CD4-positive, alpha-beta T cell (primary cell): Measurements from ENCODE around the gene XYLT1. TPM values are rescaled to one million over a fixed set of nuclear protein-coding genes. Genes with fewer than 3 reads are reported as not detected.

Experiments used
- ATAC-seq: fragments of 200-7000 bp; cut with Tn5 transposase; one replicate; pipeline ENCODE4 v1.10.0; 2022; ENCODE audit warnings: mild to moderate bottlenecking; ENCODE audit not compliant: poor library complexity
- CTCF ChIA-PET: fragments of 350-600 bp; sonication (Branson Sonifier 250); formaldehyde crosslinking; loops from one replicate; lab custom pipeline; 2021; ENCODE audit warnings: antibody characterized with exemption, inconsistent platforms; lab: Charles Lee
- POLR2A ChIA-PET: fragments of 350-600 bp; sonication (Branson Sonifier 250); formaldehyde crosslinking; loops from one replicate; lab custom pipeline; 2021; ENCODE audit warnings: antibody characterized with exemption, inconsistent platforms; lab: Charles Lee
- DNase-seq, 14 experiments: peaks; one replicate each; pipeline ENCODE4 v3.0.0-alpha.2; 2013 to 2020; ENCODE audit warnings: mixed read lengths in 2 of 14
- H3K27ac ChIP-seq, 2 donors: one replicate each; pipeline versions ENCODE4 v1.5.1 to v1.7.0; 2013; ENCODE audit warnings: low read length in 2 of 2, low read depth in 1 of 2, mild to moderate bottlenecking in 1 of 2
- H3K27me3 ChIP-seq, 2 experiments: 1 replicate in 1 of 2; 2 replicates in 1 of 2; pipeline versions ENCODE4 v1.6.1 to v1.7.0; 2013; ENCODE audit warnings: low read length in 2 of 2, control low read depth in 1 of 2, mild to moderate bottlenecking in 1 of 2, moderate library complexity in 1 of 2; ENCODE audit not compliant: insufficient read depth in 2 of 2, control insufficient read depth in 1 of 2
- H3K36me3 ChIP-seq: one replicate; pipeline ENCODE4 v1.6.1; 2013; ENCODE audit warnings: low read length, control low read depth; ENCODE audit not compliant: insufficient read depth
- H3K4me1 ChIP-seq: one replicate; pipeline ENCODE4 v1.6.1; 2013; ENCODE audit warnings: low read length, control low read depth; ENCODE audit not compliant: insufficient read depth
- H3K4me3 ChIP-seq: one replicate; pipeline ENCODE4 v1.5.1; 2013; ENCODE audit warnings: mild to moderate bottlenecking, low read length, moderate library complexity
- H3K9me3 ChIP-seq, 2 experiments: 1 replicate in 1 of 2; 2 replicates in 1 of 2; pipeline versions ENCODE4 v1.6.1 to v1.7.0; 2013; ENCODE audit warnings: low read length in 2 of 2, mild to moderate bottlenecking in 2 of 2, control low read depth in 1 of 2, moderate library complexity in 1 of 2; ENCODE audit not compliant: control insufficient read depth in 1 of 2, insufficient read depth in 1 of 2
- H3K27ac Mint-ChIP-seq: one replicate; pipeline ENCODE4 v1.8.0; 2020; ENCODE audit warnings: mixed read lengths
- H3K27me3 Mint-ChIP-seq: one replicate; pipeline ENCODE4 v1.8.0; 2021; ENCODE audit warnings: mixed read lengths
- H3K36me3 Mint-ChIP-seq: one replicate; pipeline ENCODE4 v1.8.0; 2021; ENCODE audit warnings: low read depth, mixed read lengths
- H3K4me1 Mint-ChIP-seq: one replicate; pipeline ENCODE4 v1.8.0; 2021; ENCODE audit warnings: low read depth, mixed read lengths
- H3K4me3 Mint-ChIP-seq: one replicate; pipeline ENCODE4 v1.8.0; 2020; ENCODE audit warnings: mild to moderate bottlenecking, mixed read lengths
- H3K9me3 Mint-ChIP-seq: one replicate; pipeline ENCODE4 v1.8.0; 2020; ENCODE audit warnings: mixed read lengths
- intact Hi-C, 2 experiments: fragments of 100-400 bp; cut with DNase I in 1 of 2; cut with micrococcal nuclease in 1 of 2; formaldehyde crosslinking; loops; one replicate each; pipeline versions ENCODE4 v1.15.1 to v1.9.0; 2023 to 2025; cut with DNase I, micrococcal nuclease
- total RNA-seq, 174 experiments: library from RNA in 2 of 174; stranded (reverse) in 2 of 174; gene quantifications; one replicate each; pipeline ENCODE4 v1.2.3 and lab custom pipeline; 2021 to 2026
- TF ChIP-seq, protein P1 (sequence below): fragments of 200-600 bp; IDR thresholded peaks from one replicate; pipeline ENCODE4 v1.8.0; 2022; ENCODE audit warnings: antibody characterized with exemption, mild to moderate bottlenecking

Gene XYLT1
- total RNA-seq, 2 experiments from 2014 or later = 26.0 to 27.1 TPM

DNA sequence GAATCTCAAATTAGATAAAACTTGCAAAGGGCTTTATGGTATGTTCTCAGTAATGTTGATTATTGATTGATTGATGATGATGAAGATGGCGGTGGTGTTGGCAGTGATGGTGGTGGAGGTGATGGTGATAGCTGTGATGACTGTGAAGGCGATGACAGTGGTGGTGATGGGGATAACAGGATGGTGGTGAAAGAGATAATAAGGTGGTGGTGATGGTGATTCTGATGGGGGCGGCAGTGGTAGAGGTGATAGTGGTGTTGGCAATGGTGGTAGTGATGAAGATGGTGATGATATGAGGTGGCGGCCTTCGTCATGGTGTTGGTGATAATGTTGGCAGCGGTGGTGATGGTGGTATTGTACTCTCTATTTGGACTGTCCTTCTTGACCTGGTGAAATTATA is 238.3 kb downstream of the XYLT1 start:
- intact Hi-C loops = no loop called here
- ChIA-PET CTCF (no interaction called here), POLR2A (no interaction called here)
- H3K27me3 Mint-ChIP-seq = no peaks in the 10 kb centered on the region
- peaks cover 3% of the 10 kb centered on the region for H3K4me1 ChIP-seq
- no peak overlapping the region for H3K27ac ChIP-seq
- H3K4me3 ChIP-seq = no peak overlapping the region
- peaks cover 8% of the 10 kb centered on the region for H3K36me3 Mint-ChIP-seq
- no peak overlapping the region for H3K27ac Mint-ChIP-seq
- ATAC-seq (no peak), DNase-seq (no peak)
- no peaks in the 10 kb centered on the region for H3K27me3 ChIP-seq
- peaks cover 5% of the 10 kb centered on the region for H3K36me3 ChIP-seq
- H3K9me3 ChIP-seq = no peaks in the 10 kb centered on the region
- peaks cover 21% of the 10 kb centered on the region for H3K4me1 Mint-ChIP-seq
- H3K9me3 Mint-ChIP-seq = no peaks in the 10 kb centered on the region
- H3K4me3 Mint-ChIP-seq = no peak overlapping the region
- TF ChIP-seq, protein P1, sequence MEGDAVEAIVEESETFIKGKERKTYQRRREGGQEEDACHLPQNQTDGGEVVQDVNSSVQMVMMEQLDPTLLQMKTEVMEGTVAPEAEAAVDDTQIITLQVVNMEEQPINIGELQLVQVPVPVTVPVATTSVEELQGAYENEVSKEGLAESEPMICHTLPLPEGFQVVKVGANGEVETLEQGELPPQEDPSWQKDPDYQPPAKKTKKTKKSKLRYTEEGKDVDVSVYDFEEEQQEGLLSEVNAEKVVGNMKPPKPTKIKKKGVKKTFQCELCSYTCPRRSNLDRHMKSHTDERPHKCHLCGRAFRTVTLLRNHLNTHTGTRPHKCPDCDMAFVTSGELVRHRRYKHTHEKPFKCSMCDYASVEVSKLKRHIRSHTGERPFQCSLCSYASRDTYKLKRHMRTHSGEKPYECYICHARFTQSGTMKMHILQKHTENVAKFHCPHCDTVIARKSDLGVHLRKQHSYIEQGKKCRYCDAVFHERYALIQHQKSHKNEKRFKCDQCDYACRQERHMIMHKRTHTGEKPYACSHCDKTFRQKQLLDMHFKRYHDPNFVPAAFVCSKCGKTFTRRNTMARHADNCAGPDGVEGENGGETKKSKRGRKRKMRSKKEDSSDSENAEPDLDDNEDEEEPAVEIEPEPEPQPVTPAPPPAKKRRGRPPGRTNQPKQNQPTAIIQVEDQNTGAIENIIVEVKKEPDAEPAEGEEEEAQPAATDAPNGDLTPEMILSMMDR = no peak

DNA sequence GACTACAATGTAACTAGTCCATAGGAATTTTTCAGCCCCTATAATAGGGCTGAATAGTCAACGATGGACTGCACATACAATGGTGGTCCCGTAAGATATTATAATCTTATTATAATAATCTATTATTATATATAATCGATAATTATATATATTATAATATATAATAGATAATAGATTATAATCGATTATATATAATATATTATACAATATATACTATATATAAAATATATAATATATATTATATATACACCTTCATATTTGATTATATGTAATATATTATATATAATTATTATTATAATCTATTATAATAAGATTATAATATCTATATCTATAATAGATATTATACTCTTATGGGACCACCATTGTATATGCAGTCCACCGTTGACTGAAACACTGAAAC is 238.8 kb downstream of the XYLT1 start:
- Mint-ChIP-seq H3K27me3 (no peaks in the 10 kb centered on the region), H3K27ac (no peak overlapping the region), H3K36me3 (peaks cover 10% of the 10 kb centered on the region), H3K4me1 (peaks cover 21% of the 10 kb centered on the region), H3K9me3 (no peaks in the 10 kb centered on the region), H3K4me3 (no peak overlapping the region)
- ATAC-seq (no peak), DNase-seq (no peak)
- ChIA-PET CTCF (no interaction called here), POLR2A (no interaction called here)
- H3K4me1 ChIP-seq = no peaks in the 10 kb centered on the region
- no peak overlapping the region for H3K4me3 ChIP-seq
- TF ChIP-seq, protein P1 = no peak
- peaks cover 5% of the 10 kb centered on the region for H3K36me3 ChIP-seq
- H3K9me3 ChIP-seq = no peaks in the 10 kb centered on the region
- intact Hi-C loops = no loop called here
- no peak overlapping the region for H3K27ac ChIP-seq
- no peaks in the 10 kb centered on the region for H3K27me3 ChIP-seq

DNA sequence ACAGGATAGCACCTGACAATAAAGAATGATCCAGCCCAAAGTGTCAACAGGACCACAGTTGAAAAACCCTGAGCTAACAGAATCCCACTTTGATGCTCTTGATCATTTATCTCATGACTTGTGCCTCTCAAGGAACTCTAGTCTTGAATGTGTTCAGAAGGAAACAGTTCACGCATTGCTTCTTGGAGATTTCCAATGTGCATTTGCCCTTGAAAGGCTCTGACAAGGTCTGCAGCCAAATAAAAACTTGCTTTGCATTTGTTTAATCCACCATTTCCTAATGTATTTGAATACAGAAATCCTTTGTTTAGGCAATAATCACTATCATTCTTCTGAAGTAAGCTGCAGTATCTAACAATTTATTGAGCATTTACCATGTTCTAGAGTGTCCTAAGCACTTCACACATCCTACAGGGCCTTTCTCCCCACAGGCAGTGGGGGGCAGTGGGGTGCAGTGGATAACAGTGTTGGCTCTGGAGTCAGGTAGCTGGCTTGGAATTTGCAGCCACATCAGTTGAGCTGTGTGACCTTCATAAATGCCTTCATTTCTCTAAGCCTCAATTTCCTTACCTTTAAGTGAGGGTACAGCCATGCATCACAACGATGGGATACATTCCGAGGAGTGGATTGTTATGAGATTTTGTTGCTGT is 239.7 kb downstream of the XYLT1 start:
- intact Hi-C loops = no loop called here
- ChIA-PET CTCF (interaction anchor here (0.5 kb wide), 1 partner anchor 822 kb away, joined by 3 read pairs; no protein-coding TSS in a partner anchor), POLR2A (no interaction called here)
- Histone ChIP-seq H3K36me3 (no peaks in the 10 kb centered on the region), H3K4me3 (no peak overlapping the region), H3K27me3 (no peaks in the 10 kb centered on the region), H3K9me3 (no peaks in the 10 kb centered on the region), H3K27ac (no peak overlapping the region), H3K4me1 (no peaks in the 10 kb centered on the region)
- H3K9me3 Mint-ChIP-seq = no peaks in the 10 kb centered on the region
- H3K4me1 Mint-ChIP-seq = peaks cover 18% of the 10 kb centered on the region
- no peaks in the 10 kb centered on the region for H3K27me3 Mint-ChIP-seq
- TF ChIP-seq, protein P1 = no peak
- no peak overlapping the region for H3K27ac Mint-ChIP-seq
- no peak overlapping the region for H3K4me3 Mint-ChIP-seq
- DNase-seq (peak in 1 of 14 experiments; percentile 22), ATAC-seq (no peak)
- peaks cover 8% of the 10 kb centered on the region for H3K36me3 Mint-ChIP-seq
